NOMO-1 treated with dmso at 0.1 percent for 144 hours (cell line): ENCODE data around the gene GIGYF2.

Experiments
- DNase-seq: peaks from one replicate; lab custom pipeline; 2025; ENCODE audit not compliant: unreplicated experiment; lab: John Stamatoyannopoulos, UW

Gene GIGYF2

GRCh38 chr2:232860593-232861241, 163.6 kb downstream of the GIGYF2 start:
- no peak for DNase-seq

- no peak for DNase-seq
These were observed 164.2 kb downstream of the GIGYF2 start for GRCh38 chr2:232861353-232861752.

- DNase-seq: no peak
These were observed 166.9 kb downstream of the GIGYF2 start for GRCh38 chr2:232863996-232864395.

- no peak for DNase-seq
These were observed 168.0 kb downstream of the GIGYF2 start for GRCh38 chr2:232865165-232865564.

GRCh38 chr2:232866104-232866503, 169.0 kb downstream of the GIGYF2 start:
- no peak for DNase-seq

GRCh38 chr2:232869138-232870017, 172.2 kb downstream of the GIGYF2 start:
- no peak for DNase-seq

GRCh38 chr2:232870018-232870765, 173.1 kb downstream of the GIGYF2 start, which contains the start of gene SNORC:
Gene SNORC, plus strand, starts transcription at chr2:232870264. Its CDS starts 78 bp downstream, at chr2:232870342.
- DNase-seq: no peak

DNA sequence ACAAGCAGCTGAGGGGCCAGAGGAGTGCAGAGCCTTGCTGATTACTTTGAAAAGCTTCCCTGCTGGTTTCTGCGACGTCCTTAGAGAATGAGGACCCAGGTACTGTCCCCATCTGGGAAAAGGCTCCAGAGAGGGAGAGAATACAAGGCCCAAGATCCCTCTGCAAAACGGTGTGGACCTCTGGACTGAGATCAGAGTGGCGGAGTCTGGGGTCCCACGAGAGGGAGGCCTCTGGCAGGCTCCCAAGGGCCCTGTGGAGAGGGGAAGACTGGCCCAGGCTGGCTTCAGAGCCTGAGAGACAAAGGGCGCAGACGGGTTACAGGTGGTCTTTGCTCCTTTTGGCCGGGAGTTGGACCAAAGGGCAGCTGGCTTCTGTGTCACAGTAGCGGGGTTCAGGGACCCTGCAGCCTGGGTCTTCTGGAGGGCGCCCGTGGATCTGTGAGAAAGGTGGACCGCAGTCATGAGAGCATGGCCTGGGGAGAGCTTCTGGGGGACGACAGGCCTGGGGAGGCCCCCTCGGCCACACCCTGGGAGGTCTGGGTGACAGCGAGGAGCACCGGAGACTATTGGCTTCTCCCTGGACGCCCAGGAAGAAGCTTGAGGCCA, 173.7 kb downstream of the GIGYF2 start:
- no peak for DNase-seq

DNA sequence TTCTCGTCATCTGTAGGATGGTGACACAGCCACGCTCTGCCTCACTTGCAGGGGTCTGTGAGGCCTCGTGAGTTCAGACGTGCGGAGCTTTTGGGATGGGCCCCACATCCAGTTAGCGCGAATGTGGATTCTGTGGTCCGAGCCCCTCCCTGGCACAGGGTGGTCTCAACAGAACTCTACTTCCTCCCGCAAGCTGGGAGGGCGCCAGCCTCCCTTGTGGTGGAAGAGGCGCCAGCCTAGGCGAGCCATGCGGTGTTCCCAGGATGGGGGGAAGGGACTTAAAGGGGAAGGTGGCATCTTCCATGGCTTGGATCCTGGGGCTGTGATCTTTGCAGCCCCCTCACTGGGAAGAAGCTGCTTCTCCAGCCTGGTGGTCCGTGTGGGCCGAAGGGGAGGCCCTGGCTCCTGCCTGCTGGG, 174.3 kb downstream of the GIGYF2 start:
- DNase-seq: no peak

- no peak for DNase-seq
These were observed 175.0 kb downstream of the GIGYF2 start for GRCh38 chr2:232871835-232872736.

DNA sequence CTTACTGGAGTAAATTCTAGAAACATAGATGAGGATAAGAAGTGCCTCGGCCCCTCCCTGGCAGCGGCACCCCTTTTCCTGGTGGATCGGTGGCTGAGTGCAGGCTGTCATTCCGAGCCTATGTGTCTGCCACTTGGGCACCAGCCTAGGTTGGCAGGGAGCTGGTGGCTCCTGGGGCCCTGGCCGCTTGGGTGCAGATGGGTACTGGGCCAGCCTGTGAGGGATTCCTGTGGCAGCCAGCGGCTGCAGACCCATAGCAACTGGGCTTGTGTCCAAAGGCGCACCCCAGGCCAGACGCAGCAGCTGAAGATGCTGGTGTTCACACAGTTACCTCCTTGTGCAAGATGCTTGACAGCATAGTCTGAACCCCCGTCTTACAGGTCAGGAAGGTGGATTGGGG, 175.7 kb downstream of the GIGYF2 start:
- DNase-seq: no peak

GRCh38 chr2:232873292-232873908, 176.3 kb downstream of the GIGYF2 start:
- DNase-seq: no peak

GRCh38 chr2:232873909-232874641, 176.9 kb downstream of the GIGYF2 start:
- DNase-seq: peak; percentile 85

DNA sequence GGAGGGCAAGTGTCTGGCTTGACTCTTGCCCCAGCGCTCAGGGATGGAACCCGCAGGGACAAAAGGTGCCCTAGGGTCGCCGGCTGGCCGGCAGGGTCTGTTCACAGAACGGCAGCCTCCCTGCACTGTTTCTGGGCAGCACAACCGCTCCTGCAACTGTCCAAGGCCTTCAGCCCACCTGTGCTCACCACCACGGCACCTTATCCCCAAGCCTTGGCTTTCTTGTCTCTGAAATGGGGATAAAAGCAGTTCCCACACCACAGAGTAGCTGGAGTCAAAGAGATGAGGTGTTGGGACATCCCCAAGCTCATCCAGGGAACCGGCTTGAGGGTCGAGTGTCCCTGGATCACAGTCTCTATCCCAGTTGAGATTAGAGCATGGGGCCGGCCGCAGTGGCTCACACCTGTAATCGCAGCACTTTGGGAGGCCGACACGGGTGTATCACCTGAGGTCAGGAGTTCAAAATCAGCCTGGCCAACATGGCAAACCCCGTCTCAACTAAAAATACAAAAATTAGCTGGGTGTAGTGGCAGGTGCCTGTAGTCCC, 177.6 kb downstream of the GIGYF2 start:
- DNase-seq: no peak

- DNase-seq: no peak
These were observed 178.4 kb downstream of the GIGYF2 start for GRCh38 chr2:232875256-232876121.

- no peak for DNase-seq
These were observed 179.2 kb downstream of the GIGYF2 start for GRCh38 chr2:232876161-232876977.

DNA sequence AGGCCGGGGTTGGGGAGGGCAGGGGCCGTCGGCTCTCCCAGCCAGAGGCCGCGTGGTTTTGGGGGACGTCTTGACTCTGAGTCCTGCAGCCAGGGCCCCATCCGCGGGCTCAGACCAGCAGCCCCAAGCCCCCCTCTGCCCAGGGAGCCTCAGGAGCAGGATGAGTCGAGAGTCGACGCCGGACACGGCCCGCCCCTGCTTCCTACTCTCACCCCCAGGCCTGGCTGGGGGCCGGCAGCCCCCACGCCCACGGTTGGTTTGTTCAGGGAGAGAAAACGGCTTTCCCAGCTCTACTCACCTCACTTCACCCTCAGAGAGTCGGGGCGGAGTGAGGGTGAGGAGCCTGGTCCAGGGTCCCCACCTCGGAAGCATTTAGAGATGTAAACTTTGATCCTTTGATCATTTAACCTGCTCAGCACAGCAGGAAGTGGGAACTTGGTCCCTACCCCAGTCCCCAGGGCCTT, 179.9 kb downstream of the GIGYF2 start:
- no peak for DNase-seq
